K562 (cell line): Measurements from ENCODE around the gene CD320. TPM values are rescaled to one million over a fixed set of nuclear protein-coding genes. Genes with fewer than 3 reads are reported as not detected.
A peak's percentile ranks its signal among the peaks of the same experiment; 100 is the strongest.
"Not testable (repeated sequence)": the region's sequence is repeated elsewhere in the genome, so short reads cannot be mapped to it uniquely, and the experiment has no call there.

Experiments
- ATAC-seq: fragments of 200-7000 bp; cut with Tn5 transposase; 3 replicates; pipeline ENCODE4 v1.9.1; 2020; ENCODE audit warnings: moderate library complexity
- BruUV-seq: library from RNA; stranded (reverse); fragments of 400-500 nt; replicated peaks from 2 replicates; lab custom pipeline; 2021; lab: Mats Ljungman, UMichigan
- CTCF ChIA-PET: fragments of 300-600 bp; formaldehyde crosslinking; extraction: SDS; loops from one replicate; lab custom pipeline; 2021; ENCODE audit warnings: low intra/inter-chr PET ratio; lab: Yijun Ruan, JAX
- POLR2A ChIA-PET: fragments of 300-600, 350-650 bp; sonication (Branson Sonifier 250); formaldehyde crosslinking; extraction: SDS; loops from one replicate; lab custom pipeline; 2021; ENCODE audit warnings: antibody characterized with exemption, inconsistent platforms; lab: Yijun Ruan, JAX
- DNase-seq, 4 experiments: peaks; one replicate each; pipeline versions ENCODE4 v3.0.0 to v3.0.0-alpha.2; 2011 to 2018; ENCODE audit warnings: low spot score in 3 of 4, mixed read lengths in 3 of 4; ENCODE audit errors: extremely low read depth in 1 of 4
- FAIRE-seq: peaks from 2 replicates; lab custom pipeline; 2011; peaks lifted over from hg19 to GRCh38; lab: Jason Lieb, UNC
- H2AFZ ChIP-seq: 2 replicates; pipeline ENCODE4 v1.6.0; 2011; ENCODE audit warnings: low read depth, low read length, control low read depth, inconsistent platforms
- H3K27ac ChIP-seq: fragments of 200-600 bp; 3 replicates; pipeline ENCODE4 v1.8.0; 2011; ENCODE audit warnings: low read depth, mild to moderate bottlenecking, control low read depth, inconsistent platforms, low read length, moderate library complexity, mixed read lengths; ENCODE audit errors: extremely low read depth
- H3K27me3 ChIP-seq, 2 experiments: fragments of 300-600 bp in 1 of 2; 2 replicates in 1 of 2; 3 replicates in 1 of 2; pipeline versions ENCODE4 v1.6.0 to v1.8.0; 2011; ENCODE audit warnings: inconsistent platforms in 2 of 2, low read length in 2 of 2, mild to moderate bottlenecking in 1 of 2, mixed read lengths in 1 of 2, moderate library complexity in 1 of 2; ENCODE audit not compliant: control insufficient read depth in 2 of 2, insufficient read depth in 2 of 2
- H3K36me3 ChIP-seq: fragments of 300-600 bp; 3 replicates; pipeline ENCODE4 v1.8.0; 2011; ENCODE audit warnings: mild to moderate bottlenecking, low read length, inconsistent platforms; ENCODE audit not compliant: control insufficient read depth, insufficient read depth
- H3K4me1 ChIP-seq, 2 experiments: fragments of 200-600 bp in 1 of 2; replicated peaks in 1 of 2; 2 replicates in 1 of 2; 3 replicates in 1 of 2; pipeline versions ENCODE4 v1.5.1 to v1.8.0; 2011; ENCODE audit warnings: inconsistent platforms in 2 of 2, low read length in 2 of 2, mild to moderate bottlenecking in 1 of 2, mixed read lengths in 1 of 2, moderate library complexity in 1 of 2; ENCODE audit not compliant: control insufficient read depth in 2 of 2, insufficient read depth in 2 of 2
- H3K4me2 ChIP-seq: 2 replicates; pipeline ENCODE4 v1.6.1; 2011; ENCODE audit warnings: low read length, control low read depth, inconsistent platforms, mixed read lengths; ENCODE audit not compliant: insufficient read depth
- H3K4me3 ChIP-seq: fragments of 200-600 bp; sonication (generic), shearing (Covaris generic); 2 replicates; pipeline ENCODE4 v1.5.1; 2016; ENCODE audit warnings: control low read depth, inconsistent platforms
- H3K79me2 ChIP-seq: fragments of 200-600 bp; 3 replicates; pipeline ENCODE4 v1.8.0; 2011; ENCODE audit warnings: low read length, inconsistent platforms; ENCODE audit not compliant: control insufficient read depth, insufficient read depth
- H3K9ac ChIP-seq, 2 experiments: 2 replicates each; pipeline versions ENCODE4 v1.6.0 to v1.6.1; 2011; ENCODE audit warnings: low read depth in 2 of 2, low read length in 2 of 2, control low read depth in 1 of 2, inconsistent platforms in 1 of 2, mild to moderate bottlenecking in 1 of 2, mixed read lengths in 1 of 2; ENCODE audit not compliant: insufficient read depth in 1 of 2
- H3K9me1 ChIP-seq: one replicate; pipeline ENCODE4 v1.6.0; 2011; ENCODE audit warnings: inconsistent platforms, mild to moderate bottlenecking, low read length, moderate library complexity; ENCODE audit not compliant: control insufficient read depth, insufficient read depth
- H3K9me3 ChIP-seq: replicated peaks from 2 replicates; pipeline ENCODE4 v1.5.1; 2011; ENCODE audit warnings: low read depth, low read length, inconsistent platforms; ENCODE audit not compliant: control insufficient read depth, insufficient read depth
- H4K20me1 ChIP-seq: replicated peaks from 2 replicates; pipeline ENCODE4 v1.6.1; 2011; ENCODE audit warnings: low read length, inconsistent platforms, mixed read lengths; ENCODE audit not compliant: control insufficient read depth, insufficient read depth
- ELF4 ChIP-seq: fragments of 450-650 bp; formaldehyde crosslinking; IDR thresholded peaks from 2 replicates; pipeline ENCODE4 v1.4.0; 2022; ENCODE audit warnings: missing genetic modification characterization
- NKRF ChIP-seq: fragments of 450-650 bp; IDR thresholded peaks from 2 replicates; pipeline ENCODE4 v1.6.1; 2016; ENCODE audit warnings: borderline replicate concordance
- NRF1 ChIP-seq, 2 experiments: fragments of 450-650 bp; IDR thresholded peaks in 1 of 2; conservative IDR thresholded peaks in 1 of 2; 2 replicates each; pipeline ENCODE4 v1.6.1; 2014; ENCODE audit warnings: mild to moderate bottlenecking in 2 of 2
- STAT6 ChIP-seq: sonication (generic); formaldehyde crosslinking; IDR thresholded peaks from 2 replicates; pipeline ENCODE4 v1.8.1; 2023; ENCODE audit warnings: mild to moderate bottlenecking, missing genetic modification reagents
- ZBTB2 ChIP-seq: fragments of 450-650 bp; IDR thresholded peaks from 2 replicates; pipeline ENCODE4 v1.6.1; 2016; ENCODE audit warnings: antibody characterized with exemption
- WGBS: fragments of 100-300 bp; shearing (Covaris generic); methylation state at CpG from one replicate; pipeline ENCODE4 v1.1.6; 2016; ENCODE audit warnings: low coverage, mixed read lengths; ENCODE audit not compliant: insufficient coverage; ENCODE audit errors: missing lambda C conversion rate; 5-methylcytosine and 5-hydroxymethylcytosine counted together
- in situ Hi-C: fragments of 300-500 bp; cut with MboI; formaldehyde crosslinking; loops from 4 replicates; pipeline ENCODE4 v1.15.0; 2018; ENCODE audit warnings: inconsistent platforms, mixed read lengths
- intact Hi-C: fragments of 100-400 bp; cut with micrococcal nuclease; formaldehyde crosslinking; loops from 2 replicates; pipeline ENCODE4 v1.14.2; 2022
- polyA plus RNA-seq, 8 experiments: library from polyadenylated mRNA; depleted of rRNA in 4 of 8; stranded (reverse) in 5 of 8; unstranded in 3 of 8; fragments of >200 nt; fragmentation: Nextera tagmentation in 2 of 8; fragmentation: Illumina TruSeq in 1 of 8; extraction: Ambion mirVana in 2 of 8; extraction: Trizol in 1 of 8; gene quantifications; 2 replicates each; pipeline versions ENCODE4 v1.2.1 to v1.2.3, GENCODE V29; 2011 to 2014; ENCODE audit warnings: inconsistent platforms in 1 of 8, missing spikeins in 1 of 8
- total RNA-seq, 7 experiments: library from RNA; depleted of rRNA in 6 of 7; stranded (reverse); fragments of >200 nt in 6 of 7; fragmentation: Illumina TruSeq in 2 of 7; extraction: Trizol in 2 of 7; gene quantifications; 2 replicates each; pipeline versions ENCODE4 v1.2.1 to v1.2.3, GENCODE V29; 2011 to 2021; ENCODE audit warnings: low replicate concordance in 1 of 7

CD320 gene
- total and polyA plus RNA-seq, 9 of the 15 experiments (the other 6 are each of a cell fraction or from before 2014, with no cell fraction given), result 0.45 to 94.5 (median 34.4) TPM

- Histone ChIP-seq H3K4me1 (peaks cover 9 to 18% of the 10 kb centered on the region in 2 experiments; a peak in 4 of 5 replicates), H3K27me3 (peaks cover 2 to 11% of the 10 kb centered on the region in 2 experiments; a peak in 4 of 5 replicates)
- in situ Hi-C loops, H3K79me2 ChIP-seq, ATAC-seq, H3K9ac ChIP-seq, H4K20me1 ChIP-seq, H3K4me3 ChIP-seq, H2AFZ ChIP-seq, H3K27ac ChIP-seq, BruUV-seq, H3K4me2 ChIP-seq, DNase-seq, H3K9me1 ChIP-seq, H3K36me3 ChIP-seq, H3K9me3 ChIP-seq, FAIRE-seq: not testable (repeated sequence)
- WGBS, result 13% methylated on average over 5 of the region's 5 CpGs
- TF ChIP-seq NRF1 (conservative IDR thresholded peaks at IDR 0.05 in 1 of 2, IDR thresholded peaks at IDR 0.05 in 1 of 2), result 0 out of 4 replicates have a peak, but pooled peaks of 1 of the 2 experiments have one; percentile 1
- intact Hi-C loops, result loop anchor here (5.0 kb wide), 2 partner anchors 154 to 224 kb away; partner anchors contain the start of gene MYO1F
- CTCF ChIA-PET, result interaction anchor here (0.6 to 2.2 kb wide), 3 partner anchors 17 to 233 kb away, joined by 3 to 8 read pairs (median 3); no protein-coding TSS in a partner anchor
- POLR2A ChIA-PET, result interaction anchor here (0.6 to 1.7 kb wide), 5 partner anchors 10 to 1822 kb away, joined by 3 to 8 read pairs (median 3); partner anchors contain the start of genes ANGPTL4, NDUFA7, RAB11B and RPS28
Measured at GRCh38 chr19:8352845-8353244, 44.7 kb upstream of the CD320 start.

GRCh38 chr19:8352134-8352827, 44.1 kb upstream of the CD320 start:
- no TSS peak for BruUV-seq
- no peak overlapping the region for H3K4me2 ChIP-seq
- peaks cover 2 to 11% of the 10 kb centered on the region in 2 experiments; a peak in 4 of 5 replicates for H3K27me3 ChIP-seq
- no peaks in the 10 kb centered on the region for H3K9me1 ChIP-seq
- 8% methylated on average over 6 of the region's 10 CpGs for WGBS
- in situ Hi-C loops, result no loop called here
- no peaks in the 10 kb centered on the region for H4K20me1 ChIP-seq
- ATAC-seq (no peak), FAIRE-seq (no peak), DNase-seq (no peak)
- peak overlapping the region in 1 of 2 experiments; percentile 73; a peak in 1 of 4 replicates for H3K9ac ChIP-seq
- H3K27ac ChIP-seq, result no peak overlapping the region
- POLR2A ChIA-PET, result interaction anchor here (0.6 to 1.2 kb wide), 5 partner anchors 31 to 1822 kb away, joined by 3 to 6 read pairs (median 3); partner anchors contain the start of genes NDUFA7, RAB11B, RPS28 and TNFSF9
- H3K4me1 ChIP-seq, result peaks cover 9 to 18% of the 10 kb centered on the region in 2 experiments; a peak in 4 of 5 replicates
- CTCF ChIA-PET, result interaction anchor here (0.6 to 2.2 kb wide), 4 partner anchors 10 to 233 kb away, joined by 3 to 8 read pairs (median 3); no protein-coding TSS in a partner anchor
- H3K79me2 ChIP-seq, result no peaks in the 10 kb centered on the region
- no peaks in the 10 kb centered on the region for H3K9me3 ChIP-seq
- no peak overlapping the region for H2AFZ ChIP-seq
- no peaks in the 10 kb centered on the region for H3K36me3 ChIP-seq
- intact Hi-C loops, result loop anchor here (5.0 kb wide), 2 partner anchors 155 to 225 kb away; partner anchors contain the start of gene MYO1F
- no peak overlapping the region for H3K4me3 ChIP-seq
- TF ChIP-seq ELF4 (CRISPR knock-in tag) (0 out of 2 replicates have a peak, but pooled peaks have one; percentile 50), ZBTB2 (peak; percentile 59; the same call in 1 of the 2 replicates), NKRF (0 out of 2 replicates have a peak, but pooled peaks have one; percentile 17), STAT6 (CRISPR knock-in tag) (no peak)
